Esophagus (tissue), 2 donors: ENCODE results near the gene CCDC50. TPM values are rescaled to one million over a fixed set of nuclear protein-coding genes. Genes with fewer than 3 reads are reported as not detected.

Source experiments
- H3K27ac ChIP-seq, 2 donors: one replicate each; pipeline ENCODE4 v1.5.1; 2013; ENCODE audit warnings: low read depth in 2 of 2, mild to moderate bottlenecking in 2 of 2, inconsistent platforms in 1 of 2, low read length in 1 of 2, moderate library complexity in 1 of 2
- H3K27me3 ChIP-seq, 2 donors: one replicate each; pipeline ENCODE4 v1.6.1; 2013; ENCODE audit warnings: low read length in 2 of 2, control low read depth in 1 of 2, mild to moderate bottlenecking in 1 of 2; ENCODE audit not compliant: insufficient read depth in 2 of 2, control insufficient read depth in 1 of 2
- H3K36me3 ChIP-seq, 2 donors: one replicate each; pipeline ENCODE4 v1.6.1; 2013; ENCODE audit warnings: low read length in 1 of 2; ENCODE audit not compliant: control insufficient read depth in 2 of 2, insufficient read depth in 2 of 2
- H3K4me1 ChIP-seq, 2 donors: one replicate each; pipeline ENCODE4 v1.6.1; 2013; ENCODE audit warnings: low read length in 1 of 2; ENCODE audit not compliant: control insufficient read depth in 2 of 2, insufficient read depth in 2 of 2
- H3K4me3 ChIP-seq, 2 donors: one replicate each; pipeline ENCODE4 v1.5.1; 2013; ENCODE audit warnings: low read length in 2 of 2, mild to moderate bottlenecking in 2 of 2, low read depth in 1 of 2, moderate library complexity in 1 of 2
- H3K9me3 ChIP-seq, 2 donors: one replicate each; pipeline ENCODE4 v1.6.1; 2013; ENCODE audit warnings: mild to moderate bottlenecking in 2 of 2, low read depth in 1 of 2, low read length in 1 of 2, moderate library complexity in 1 of 2; ENCODE audit not compliant: control insufficient read depth in 2 of 2, insufficient read depth in 1 of 2
- WGBS, 2 donors: extraction: QIAGEN DNeasy Blood & Tissue Kit; methylation state at CpG; one replicate each; pipeline ENCODE4 v1.1.7; 2013; 5-methylcytosine and 5-hydroxymethylcytosine counted together
- polyA plus RNA-seq, 2 donors: library from polyadenylated mRNA; stranded (reverse); fragments of 200-250 nt; gene quantifications; one replicate each; pipeline ENCODE4 v1.2.3, GENCODE V29; 2013
- donor health status: healthy with polysubstance abuse.
- donor health status: Bipolar disorder and iron deficiency.

Gene CCDC50
- polyA plus RNA-seq, 2 donors: 12.8 to 14.9 TPM

GRCh38 chr3:191356631-191357439 lies 27.6 kb downstream of the CCDC50 start:
- 37 to 43% methylated on average over 5 of the region's 5 CpGs for WGBS, 2 donors
- H3K4me3 ChIP-seq: no peak overlapping the region
- peak overlapping the region; percentile 16 to 17 for H3K27ac ChIP-seq
- H3K9me3 ChIP-seq: no peaks in the 10 kb centered on the region
- H3K4me1 ChIP-seq: peaks cover 0 to 2% of the 10 kb centered on the region in 2 donors
- H3K36me3 ChIP-seq: peaks cover 0 to 3% of the 10 kb centered on the region in 2 donors
- H3K27me3 ChIP-seq: no peaks in the 10 kb centered on the region

GRCh38 chr3:191357909-191358308 lies 28.7 kb downstream of the CCDC50 start:
- H3K4me1 ChIP-seq: peaks cover 0 to 2% of the 10 kb centered on the region in 2 donors
- WGBS, 2 donors: 83% methylated on average over 6 of the region's 6 CpGs
- H3K4me3 ChIP-seq: no peak overlapping the region
- no peaks in the 10 kb centered on the region for H3K27me3 ChIP-seq
- peaks cover 0 to 3% of the 10 kb centered on the region in 2 donors for H3K36me3 ChIP-seq
- H3K9me3 ChIP-seq: no peaks in the 10 kb centered on the region
- H3K27ac ChIP-seq: no peak overlapping the region

DNA sequence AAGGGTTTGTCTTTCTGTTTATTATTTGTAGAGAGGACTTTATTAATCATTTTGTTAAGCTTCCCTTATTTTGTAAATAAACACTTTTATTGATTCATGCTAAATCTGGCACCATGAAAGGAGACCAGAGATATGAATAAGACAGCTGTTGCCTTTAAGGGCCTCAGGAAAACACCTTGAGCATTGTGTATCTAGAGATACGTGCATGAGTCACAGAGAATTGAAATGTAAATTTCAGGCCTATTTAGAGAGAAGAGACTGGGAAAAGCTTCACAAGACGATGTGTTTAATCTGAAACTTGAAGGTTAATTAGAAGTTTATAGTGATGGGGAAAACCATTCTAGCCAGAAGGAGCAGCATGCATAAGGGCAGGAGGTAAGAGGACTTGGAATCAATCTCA lies 29.7 kb downstream of the CCDC50 start:
- Histone ChIP-seq H3K4me1 (peaks cover 0 to 2% of the 10 kb centered on the region in 2 donors), H3K27ac (no peak overlapping the region), H3K36me3 (peaks cover 0 to 3% of the 10 kb centered on the region in 2 donors), H3K9me3 (no peaks in the 10 kb centered on the region), H3K27me3 (no peaks in the 10 kb centered on the region), H3K4me3 (no peak overlapping the region)
- WGBS, 2 donors: 49% methylated on average over 2 of the region's 2 CpGs

- H3K36me3 ChIP-seq: peaks cover 0 to 3% of the 10 kb centered on the region in 2 donors
- H3K9me3 ChIP-seq: no peaks in the 10 kb centered on the region
- H3K4me3 ChIP-seq: no peak overlapping the region
- no peak overlapping the region for H3K27ac ChIP-seq
- H3K4me1 ChIP-seq: peaks cover 0 to 2% of the 10 kb centered on the region in 2 donors
- 71 to 82% methylated on average over 3 of the region's 3 CpGs for WGBS, 2 donors
- H3K27me3 ChIP-seq: no peaks in the 10 kb centered on the region
These were observed 31.4 kb downstream of the CCDC50 start for GRCh38 chr3:191360620-191361019.

GRCh38 chr3:191361456-191361855 lies 32.3 kb downstream of the CCDC50 start:
- H3K4me3 ChIP-seq: no peak overlapping the region
- 94 to 100% methylated on average over 1 of the region's 1 CpG for WGBS, 2 donors
- peaks cover 0 to 3% of the 10 kb centered on the region in 2 donors for H3K36me3 ChIP-seq

DNA sequence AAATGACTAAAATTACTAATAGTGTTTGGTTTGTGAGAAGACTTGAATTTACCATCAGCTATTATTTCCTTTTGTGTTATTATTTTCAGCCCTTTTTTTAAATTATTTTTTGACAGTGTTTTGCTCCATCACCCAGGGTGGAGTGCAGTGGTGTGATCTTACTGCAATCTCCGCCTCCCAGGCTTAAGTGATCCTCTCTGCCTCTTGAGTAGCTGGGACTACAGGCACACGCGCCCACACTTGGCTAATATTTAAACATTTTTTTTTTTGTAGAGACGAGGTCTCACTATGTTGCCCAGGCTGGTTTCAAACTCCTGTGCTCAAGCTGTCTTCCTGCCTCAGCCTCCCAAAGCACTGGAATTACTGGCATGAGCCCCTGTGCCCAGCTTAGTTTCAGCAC lies 32.8 kb downstream of the CCDC50 start:
- Histone ChIP-seq H3K4me3 (no peak overlapping the region), H3K27ac (no peak overlapping the region), H3K4me1 (peaks cover 0 to 2% of the 10 kb centered on the region in 2 donors), H3K27me3 (no peaks in the 10 kb centered on the region), H3K36me3 (peaks cover 0 to 3% of the 10 kb centered on the region in 2 donors), H3K9me3 (no peaks in the 10 kb centered on the region)
- WGBS, 2 donors: 75 to 79% methylated on average over 4 of the region's 4 CpGs

More at GRCh38 chr3:191361456-191361855, 32.3 kb downstream of the CCDC50 start:
- Histone ChIP-seq H3K27me3 (no peaks in the 10 kb centered on the region), H3K4me1 (peaks cover 0 to 2% of the 10 kb centered on the region in 2 donors), H3K27ac (no peak overlapping the region), H3K9me3 (no peaks in the 10 kb centered on the region)

GRCh38 chr3:191362524-191363090 lies 33.4 kb downstream of the CCDC50 start:
- 87 to 92% methylated on average over 2 of the region's 2 CpGs for whole genome bisulfite sequencing, 2 donors
- peaks cover 0 to 3% of the 10 kb centered on the region in 2 donors for H3K36me3 ChIP-seq
- no peaks in the 10 kb centered on the region for H3K9me3 ChIP-seq
- no peak overlapping the region for H3K4me3 ChIP-seq
- no peaks in the 10 kb centered on the region for H3K27me3 ChIP-seq
- peaks cover 0 to 2% of the 10 kb centered on the region in 2 donors for H3K4me1 ChIP-seq
- H3K27ac ChIP-seq: no peak overlapping the region

GRCh38 chr3:191363221-191363620 lies 34.0 kb downstream of the CCDC50 start:
- no peak overlapping the region for H3K27ac ChIP-seq
- no peaks in the 10 kb centered on the region for H3K9me3 ChIP-seq
- no peak overlapping the region for H3K4me3 ChIP-seq
- no peaks in the 10 kb centered on the region for H3K36me3 ChIP-seq
- WGBS, 2 donors: 79 to 80% methylated on average over 4 of the region's 4 CpGs
- peaks cover 0 to 2% of the 10 kb centered on the region in 2 donors for H3K4me1 ChIP-seq
- H3K27me3 ChIP-seq: no peaks in the 10 kb centered on the region

GRCh38 chr3:191366675-191367074 lies 37.5 kb downstream of the CCDC50 start:
- 74 to 84% methylated on average over 2 of the region's 2 CpGs for WGBS, 2 donors
- no peaks in the 10 kb centered on the region for H3K36me3 ChIP-seq
- no peak overlapping the region for H3K27ac ChIP-seq
- H3K4me1 ChIP-seq: no peaks in the 10 kb centered on the region
- H3K4me3 ChIP-seq: no peak overlapping the region
- H3K27me3 ChIP-seq: no peaks in the 10 kb centered on the region
- no peaks in the 10 kb centered on the region for H3K9me3 ChIP-seq
